GM10266 (cell line): ENCODE measurements around the gene IL5RA.

Source experiments
- DNase-seq: peaks from one replicate; pipeline ENCODE4 v3.0.0; 2012; ENCODE audit errors: extremely low spot score
- CTCF ChIP-seq: IDR thresholded peaks from 2 replicates; pipeline ENCODE4 v1.5.1; 2012; ENCODE audit warnings: mild to moderate bottlenecking, low read depth; ENCODE audit not compliant: control insufficient read depth, insufficient read depth; ENCODE audit errors: missing control alignments

IL5RA gene

GRCh38 chr3:3125977-3126376 is 15.8 kb upstream of the IL5RA start:
- DNase-seq = no peak
- no peak for TF ChIP-seq CTCF

GRCh38 chr3:3119393-3119851 is 9.2 kb upstream of the IL5RA start:
- DNase-seq = no peak
- no peak for TF ChIP-seq CTCF

GRCh38 chr3:3117651-3118050 is 7.5 kb upstream of the IL5RA start:
- DNase-seq = no peak
- TF ChIP-seq CTCF = no peak

- no peak for DNase-seq
- no peak for TF ChIP-seq CTCF
Observed at GRCh38 chr3:3113042-3113709, 3.0 kb upstream of the IL5RA start.

GRCh38 chr3:3110749-3111361 is 681 bp upstream of the IL5RA start:
- no peak for DNase-seq
- no peak for TF ChIP-seq CTCF

GRCh38 chr3:3109407-3110298 is 521 bp downstream of the IL5RA start:
- TF ChIP-seq CTCF = no peak
- DNase-seq = no peak
